Cardiac septum (tissue), 1 donor: ENCODE data around the gene TNFSF12. TPM values are rescaled to one million over a fixed set of nuclear protein-coding genes. Genes with fewer than 3 reads are reported as not detected.

Experiments used
- total RNA-seq: library from RNA; stranded (reverse); fragmentation: NEBNext Ultra II Directional; extraction: Animal tissue kit (Norgen Biotek cat#: 25700); gene quantifications from one replicate; pipeline ENCODE4 v1.2.1, GENCODE V29; 2021
- donor health status: DM: no; HTN: no; CAD: no.

TNFSF12 gene
- total RNA-seq, 1 donor from 2014 or later = 33.9 TPM

Other genes starting within 250 kb of the TNFSF12 start
- gene EIF5A, start 241.4 kb upstream of the TNFSF12 start, total RNA-seq = 263 TPM
- 49.0 TPM for gene GPS2, start 233.7 kb upstream of the TNFSF12 start, total RNA-seq
- 29.9 TPM for gene NEURL4, start 219.7 kb upstream of the TNFSF12 start, total RNA-seq
- gene ACAP1, start 212.5 kb upstream of the TNFSF12 start, total RNA-seq = 16.4 TPM
- gene KCTD11, start 196.9 kb upstream of the TNFSF12 start, total RNA-seq = 9.6 TPM
- gene TMEM95, start 193.9 kb upstream of the TNFSF12 start, total RNA-seq = not detected
- gene TNK1, start 168.0 kb upstream of the TNFSF12 start, total RNA-seq = 2.0 TPM
- gene PLSCR3, start 154.5 kb upstream of the TNFSF12 start, total RNA-seq = 16.8 TPM
- gene TMEM256, start 145.0 kb upstream of the TNFSF12 start, total RNA-seq = 67.7 TPM
- 11.0 TPM for gene NLGN2, start 141.2 kb upstream of the TNFSF12 start, total RNA-seq
- gene SPEM1, start 128.7 kb upstream of the TNFSF12 start, total RNA-seq = not detected
- not detected for gene SPEM2, start 123.4 kb upstream of the TNFSF12 start, total RNA-seq
- gene SPEM3, start 120.2 kb upstream of the TNFSF12 start, total RNA-seq = not detected
- 2.6 TPM for gene TMEM102, start 113.6 kb upstream of the TNFSF12 start, total RNA-seq
- gene FGF11, start 109.5 kb upstream of the TNFSF12 start, total RNA-seq = 3.9 TPM
- gene CHRNB1, start 104.0 kb upstream of the TNFSF12 start, total RNA-seq = 9.9 TPM
- 69.4 TPM for gene ZBTB4, start 69.4 kb upstream of the TNFSF12 start, total RNA-seq
- not detected for gene SLC35G6, start 67.6 kb upstream of the TNFSF12 start, total RNA-seq
- 56.4 TPM for gene POLR2A, start 64.7 kb upstream of the TNFSF12 start, total RNA-seq
- 4.9 TPM for gene TNFSF13, start 9.7 kb downstream of the TNFSF12 start, total RNA-seq
- 33.8 TPM for gene SENP3, start 12.9 kb downstream of the TNFSF12 start, total RNA-seq
- 11.4 TPM for gene CD68, start 30.6 kb downstream of the TNFSF12 start, total RNA-seq
- gene MPDU1, start 34.8 kb downstream of the TNFSF12 start, total RNA-seq = 22.4 TPM
- gene SOX15, start 41.0 kb downstream of the TNFSF12 start, total RNA-seq = 1.1 TPM
- gene FXR2, start 65.8 kb downstream of the TNFSF12 start, total RNA-seq = 83.5 TPM
- gene SAT2, start 78.8 kb downstream of the TNFSF12 start, total RNA-seq = 60.3 TPM
- 0.62 TPM for gene SHBG, start 81.1 kb downstream of the TNFSF12 start, total RNA-seq
- 2.7 TPM for gene ATP1B2, start 101.9 kb downstream of the TNFSF12 start, total RNA-seq
- gene TP53, start 138.4 kb downstream of the TNFSF12 start, total RNA-seq = 17.5 TPM
- 3.2 TPM for gene WRAP53, start 139.4 kb downstream of the TNFSF12 start, total RNA-seq
- 0.78 TPM for gene EFNB3, start 156.1 kb downstream of the TNFSF12 start, total RNA-seq
- 0.16 TPM for gene DNAH2, start 168.7 kb downstream of the TNFSF12 start, total RNA-seq